Suprapubic skin (tissue), 4 donors: ENCODE results near the gene TMEM232.

Experiments used
- CTCF ChIP-seq, 2 donors: fragments of 200-600 bp in 1 of 2; fragments of 450-650 bp in 1 of 2; sonication (generic) in 1 of 2; IDR thresholded peaks; one replicate each; pipeline ENCODE4 v1.5.1; 2016 to 2019; ENCODE audit warnings: antibody characterized with exemption in 2 of 2, mild to moderate bottlenecking in 1 of 2, moderate library complexity in 1 of 2
- EP300 ChIP-seq: sonication (generic); formaldehyde crosslinking; IDR thresholded peaks from one replicate; pipeline ENCODE4 v1.6.1; 2017; ENCODE audit warnings: antibody characterized with exemption
- POLR2A ChIP-seq, 2 donors: fragments of 450-650 bp; IDR thresholded peaks; one replicate each; pipeline ENCODE4 v1.6.1; 2017; ENCODE audit warnings: antibody characterized with exemption in 2 of 2, mild to moderate bottlenecking in 2 of 2, moderate library complexity in 2 of 2
- POLR2AphosphoS5 ChIP-seq, 3 donors: sonication (generic); formaldehyde crosslinking; IDR thresholded peaks; one replicate each; pipeline ENCODE4 v1.6.1; 2017; ENCODE audit warnings: antibody characterized with exemption in 3 of 3

- TF ChIP-seq EP300 (no peak), CTCF (IDR thresholded peaks at IDR 0.05) (no peak), POLR2A (IDR thresholded peaks at IDR 0.05) (no peak), POLR2AphosphoS5 (IDR thresholded peaks at IDR 0.05) (no peak)
Observed at GRCh38 chr5:110439296-110439695, 287.2 kb downstream of the TMEM232 start.
